Panc1 (cell line): Measurements from ENCODE around the gene TAS2R10.

Source experiments
- CTCF ChIP-seq: fragments of 450-650 bp; IDR thresholded peaks from 2 replicates; pipeline ENCODE4 v1.5.1; 2017; ENCODE audit warnings: mild to moderate bottlenecking
- SIN3A ChIP-seq: IDR thresholded peaks from 2 replicates; pipeline ENCODE4 v1.6.1; 2012; ENCODE audit warnings: low read depth, mild to moderate bottlenecking, low read length, moderate library complexity, borderline replicate concordance; ENCODE audit not compliant: insufficient read depth

GRCh38 chr12:10801741-10802140 is 24.4 kb downstream of the TAS2R10 start:
- no peak for TF ChIP-seq CTCF
- TF ChIP-seq SIN3A, result no peak
